ENCODE measurements around the gene ARHGEF3.
"Not testable (repeated sequence)": the region's sequence is repeated elsewhere in the genome, so short reads cannot be mapped to it uniquely, and the experiment has no call there.

The ARHGEF3 gene

GRCh38 chr3:56771376-56771775 is 30.4 kb downstream of the ARHGEF3 start:
- no peak for DNase-seq

GRCh38 chr3:56769116-56769707 is 32.5 kb downstream of the ARHGEF3 start:
- DNase-seq = no peak

GRCh38 chr3:56764904-56765547 is 36.7 kb downstream of the ARHGEF3 start:
- DNase-seq = no peak

GRCh38 chr3:56764184-56764583 is 37.6 kb downstream of the ARHGEF3 start:
- no peak for DNase-seq

- no peak for DNase-seq
Measured at GRCh38 chr3:56763233-56763632, 38.5 kb downstream of the ARHGEF3 start.

GRCh38 chr3:56762718-56763117 is 39.0 kb downstream of the ARHGEF3 start:
- no peak for DNase-seq

- DNase-seq = no peak
Measured at GRCh38 chr3:56761887-56762651, 39.7 kb downstream of the ARHGEF3 start.

GRCh38 chr3:56761023-56761422 is 40.7 kb downstream of the ARHGEF3 start:
- DNase-seq = no peak

GRCh38 chr3:56759532-56759931 is 42.2 kb downstream of the ARHGEF3 start:
- no peak for DNase-seq

- peak; percentile 77 for DNase-seq
Measured at GRCh38 chr3:56758539-56758981, 43.2 kb downstream of the ARHGEF3 start.

- DNase-seq = not testable (repeated sequence)
Measured at GRCh38 chr3:56758042-56758441, 43.7 kb downstream of the ARHGEF3 start.

GRCh38 chr3:56754741-56755417 is 46.9 kb downstream of the ARHGEF3 start:
- DNase-seq = no peak

GRCh38 chr3:56753206-56753820 is 48.4 kb downstream of the ARHGEF3 start:
- DNase-seq = no peak

- no peak for DNase-seq
Measured at GRCh38 chr3:56751056-56751707, 50.6 kb downstream of the ARHGEF3 start.

GRCh38 chr3:56748663-56749231 is 53.0 kb downstream of the ARHGEF3 start:
- no peak for DNase-seq

- no peak for DNase-seq
Measured at GRCh38 chr3:56747150-56747549, 54.6 kb downstream of the ARHGEF3 start.

GRCh38 chr3:56744016-56744415 is 57.7 kb downstream of the ARHGEF3 start:
- DNase-seq = no peak

- DNase-seq = no peak
Measured at GRCh38 chr3:56742887-56743286, 58.9 kb downstream of the ARHGEF3 start.

GRCh38 chr3:56739036-56739435 is 62.7 kb downstream of the ARHGEF3 start:
- no peak for DNase-seq

GRCh38 chr3:56737006-56737405 is 64.7 kb downstream of the ARHGEF3 start:
- DNase-seq = no peak

- no peak for DNase-seq
Measured at GRCh38 chr3:56732109-56732508, 69.6 kb downstream of the ARHGEF3 start.

- DNase-seq = no peak
Measured at GRCh38 chr3:56725175-56725574, 76.6 kb downstream of the ARHGEF3 start.
